CD4-positive, alpha-beta T cell treated with Interleukin-10 for 1 hour (primary cell): ENCODE data around the gene PRR35.

Experiments
- DNase-seq: peaks from one replicate; pipeline ENCODE4 v3.0.0-alpha.2; 2020

PRR35 gene

GRCh38 chr16:528111-529011 is 31.8 kb upstream of the PRR35 start:
- peak; percentile 26 for DNase-seq

- DNase-seq, result peak; percentile 34
Observed at GRCh38 chr16:529012-529575, 31.1 kb upstream of the PRR35 start.

DNA sequence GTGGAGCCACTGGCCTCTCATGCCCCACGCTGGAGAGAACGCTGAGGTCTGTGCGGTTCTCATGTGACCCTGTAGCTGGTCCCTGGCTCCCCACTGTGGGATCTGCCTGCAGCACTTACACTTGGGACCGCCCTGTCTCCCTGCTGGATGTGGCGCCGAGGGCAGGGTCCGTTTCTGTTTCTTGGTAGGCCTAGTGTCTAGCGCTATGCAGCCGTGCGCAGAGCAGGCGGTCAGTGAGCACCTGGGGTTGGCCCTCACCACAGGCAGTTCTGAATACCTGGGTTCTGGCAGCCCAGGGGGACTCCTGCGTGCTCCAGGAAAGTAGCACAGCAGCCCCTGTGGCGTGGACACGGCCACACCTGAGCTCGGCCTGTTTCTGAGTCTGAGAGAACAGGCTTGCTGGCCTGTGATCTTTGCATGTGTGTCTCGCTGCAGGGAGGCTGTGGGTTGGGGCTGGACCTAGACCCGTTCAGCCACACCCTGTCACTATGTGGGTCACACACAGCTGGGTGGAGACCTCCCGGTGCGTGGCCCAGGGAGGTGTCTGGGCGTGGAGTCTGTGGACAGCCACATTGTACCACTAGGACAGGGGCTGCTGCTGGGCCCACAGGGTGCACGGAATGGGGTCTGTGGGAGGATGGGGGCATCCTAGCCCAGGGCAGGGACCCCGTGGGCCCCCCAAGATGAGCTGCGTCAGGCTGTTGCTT is 29.9 kb upstream of the PRR35 start:
- no peak for DNase-seq

- DNase-seq, result no peak
Observed at GRCh38 chr16:531494-532125, 28.6 kb upstream of the PRR35 start.

GRCh38 chr16:533391-534123 is 26.6 kb upstream of the PRR35 start:
- no peak for DNase-seq

- no peak for DNase-seq
Observed at GRCh38 chr16:534135-534534, 26.1 kb upstream of the PRR35 start.

DNA sequence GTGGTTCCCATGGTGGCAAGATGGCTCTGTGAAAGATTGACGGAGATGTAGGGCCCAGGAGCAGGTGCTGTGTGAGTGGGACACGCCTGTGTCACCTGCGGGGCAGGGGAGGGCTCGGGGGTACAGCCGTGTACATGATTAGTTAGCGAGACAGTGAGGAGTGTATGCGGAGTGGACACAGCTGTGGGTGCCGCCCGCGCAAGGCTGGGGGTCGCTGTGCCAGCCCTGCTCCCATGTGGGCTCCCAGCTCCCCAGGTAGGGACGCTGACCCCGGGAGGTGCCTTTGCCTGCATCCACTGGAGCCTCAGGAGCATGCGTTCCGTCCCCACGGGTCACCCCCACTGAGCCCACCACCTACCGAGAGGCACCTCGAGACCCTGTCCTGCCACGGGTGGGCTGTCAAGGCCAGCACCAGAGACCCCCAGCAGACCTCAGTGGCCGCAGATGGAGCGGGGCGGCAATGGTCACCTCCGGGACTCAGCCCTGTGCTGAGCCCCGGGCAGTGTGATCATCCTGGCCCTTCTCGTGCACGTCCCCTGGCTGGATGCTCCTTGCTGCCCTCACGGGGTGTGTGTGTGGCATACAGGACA is 25.2 kb upstream of the PRR35 start:
- DNase-seq, result no peak

DNA sequence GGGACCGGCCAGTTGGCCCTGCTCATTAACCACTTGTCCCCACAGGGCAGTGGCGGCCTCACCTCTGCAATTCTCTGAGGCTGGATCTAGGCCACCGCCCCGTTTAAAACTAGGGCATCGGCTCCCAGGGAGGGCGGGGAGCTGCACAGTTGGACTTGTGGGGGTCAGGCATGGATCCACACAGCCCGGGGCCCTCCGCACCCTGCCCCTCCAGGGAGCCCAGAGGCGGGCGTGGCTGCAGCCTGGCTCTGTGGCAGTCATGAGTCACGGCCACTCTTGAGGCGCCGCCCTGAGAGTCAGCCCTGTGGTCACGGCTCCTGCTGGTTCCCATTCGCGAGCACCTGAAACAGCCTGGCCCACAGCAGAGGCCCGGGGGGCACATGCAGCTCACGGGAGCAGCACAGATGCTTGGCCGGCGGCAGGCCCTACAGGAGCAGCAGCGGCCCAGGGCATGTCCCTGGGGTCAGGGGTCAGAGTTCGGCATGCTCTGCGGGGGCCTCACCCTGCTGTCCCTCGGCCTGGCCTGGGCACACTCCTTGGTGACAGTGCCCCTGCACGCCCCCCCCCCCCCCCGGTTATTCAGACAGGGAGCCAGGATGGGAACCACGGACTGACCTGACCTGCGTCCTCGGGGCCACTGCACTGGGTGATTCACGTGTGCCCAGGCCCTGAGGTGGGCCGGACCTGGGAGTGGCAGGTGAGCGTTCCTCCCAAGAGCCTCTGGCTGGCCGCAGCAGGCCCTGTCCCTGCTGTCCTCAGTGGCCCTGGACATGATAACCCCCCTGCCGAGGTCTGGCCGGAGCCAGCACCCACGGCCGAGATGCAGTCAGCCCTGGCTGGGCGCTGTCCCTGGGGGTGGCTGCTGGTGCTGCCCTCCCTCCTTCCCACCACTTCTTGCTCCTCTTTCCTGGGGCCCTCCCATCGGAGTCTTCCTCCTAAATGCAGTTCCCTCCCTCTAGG is 24.5 kb upstream of the PRR35 start:
- no peak for DNase-seq

DNA sequence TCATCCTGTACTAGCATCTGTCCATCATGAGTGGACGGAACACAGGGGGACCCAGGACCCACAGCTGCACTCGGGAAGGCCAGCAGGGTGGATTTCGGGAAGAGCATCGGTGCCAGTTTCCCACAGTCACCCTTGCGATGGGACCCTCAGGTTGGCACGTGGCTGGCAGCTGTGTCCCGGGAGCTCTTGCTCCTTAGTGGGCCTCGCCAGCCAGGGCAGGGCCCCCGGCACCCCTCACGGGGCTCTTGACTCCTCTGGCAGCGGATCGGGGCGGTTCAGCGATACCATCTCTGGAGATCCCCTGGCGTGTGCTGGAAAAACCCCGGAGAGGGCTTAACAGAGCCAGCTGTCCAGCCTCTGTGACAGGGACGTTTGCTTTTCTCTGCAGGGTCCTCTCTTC is 23.4 kb upstream of the PRR35 start:
- no peak for DNase-seq

DNA sequence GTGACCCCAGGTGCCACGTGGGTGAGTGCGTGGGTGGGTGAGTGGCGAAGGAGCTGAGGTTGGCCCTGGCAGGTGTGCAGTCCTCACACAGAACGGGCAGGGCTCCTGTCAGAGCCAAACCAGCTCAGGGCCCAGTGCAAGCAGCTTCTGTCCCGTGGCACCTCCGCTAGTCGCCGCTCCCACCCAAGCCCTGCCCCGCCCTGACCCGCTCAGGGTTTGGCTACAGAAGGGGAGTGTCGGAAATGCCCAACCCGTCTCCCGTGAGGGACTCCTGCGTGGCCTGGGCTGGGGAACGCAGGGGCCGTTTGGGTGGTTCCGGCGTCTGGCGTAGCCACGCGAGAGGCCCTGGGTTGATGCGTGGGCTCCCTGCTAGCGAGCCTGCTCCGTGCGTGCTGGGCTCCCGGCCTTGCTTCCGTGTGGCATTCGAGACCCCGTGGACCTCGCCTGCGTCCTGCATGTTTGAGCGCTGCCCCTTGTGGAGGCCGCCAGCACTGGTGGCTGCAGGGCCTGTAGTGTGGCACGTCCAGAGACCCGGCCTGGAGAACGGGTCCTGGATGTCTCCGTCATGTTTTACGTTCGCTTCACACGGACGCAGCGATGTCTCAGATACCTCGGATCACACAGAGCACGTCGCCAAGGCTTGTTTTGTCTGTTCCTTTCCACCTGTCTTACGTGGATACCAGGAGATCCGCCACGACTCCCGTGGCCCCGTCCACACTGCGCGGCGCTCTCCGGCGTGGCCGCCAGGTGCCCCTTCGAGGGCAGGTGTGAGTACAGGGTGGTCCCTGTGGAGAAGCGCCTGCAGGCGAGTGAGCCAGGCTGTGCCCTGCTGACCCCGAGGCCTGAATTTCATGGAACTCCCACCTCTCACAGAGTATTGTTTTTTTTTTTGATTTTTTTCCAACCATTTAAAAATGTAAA is 22.5 kb upstream of the PRR35 start:
- DNase-seq, result no peak

DNA sequence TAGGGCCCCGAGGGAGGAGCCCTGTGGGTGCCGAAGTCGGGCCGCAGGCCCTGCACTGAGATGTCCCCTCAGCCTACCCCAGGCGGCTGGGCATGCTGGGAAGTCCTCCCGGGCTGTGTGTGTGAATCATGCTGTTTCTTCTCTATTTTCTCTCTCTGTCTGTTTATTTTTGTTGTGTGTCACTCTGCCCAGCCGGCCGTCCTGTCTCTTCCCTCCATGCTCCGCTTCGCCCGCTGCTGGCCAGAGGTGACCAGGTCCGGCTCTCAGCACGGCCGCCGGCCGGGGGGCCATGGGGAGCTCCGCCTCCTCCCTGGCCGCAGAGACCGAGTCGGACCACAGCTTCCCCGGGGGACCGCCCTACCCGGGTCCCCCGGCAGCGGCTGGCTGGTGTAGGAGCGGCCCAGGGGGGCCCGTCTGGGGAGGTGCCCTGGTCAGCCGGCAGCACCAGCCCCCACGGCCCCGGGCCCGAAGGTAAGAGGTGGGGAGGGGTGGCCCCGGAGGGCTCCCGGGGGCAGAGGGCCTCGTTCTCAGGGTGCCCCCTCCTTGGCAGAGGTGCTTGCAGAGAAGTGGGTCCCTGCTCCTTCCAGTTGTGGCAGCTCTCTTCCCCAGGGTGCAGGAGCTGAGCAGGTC is 20.2 kb upstream of the PRR35 start:
- DNase-seq, result no peak

DNA sequence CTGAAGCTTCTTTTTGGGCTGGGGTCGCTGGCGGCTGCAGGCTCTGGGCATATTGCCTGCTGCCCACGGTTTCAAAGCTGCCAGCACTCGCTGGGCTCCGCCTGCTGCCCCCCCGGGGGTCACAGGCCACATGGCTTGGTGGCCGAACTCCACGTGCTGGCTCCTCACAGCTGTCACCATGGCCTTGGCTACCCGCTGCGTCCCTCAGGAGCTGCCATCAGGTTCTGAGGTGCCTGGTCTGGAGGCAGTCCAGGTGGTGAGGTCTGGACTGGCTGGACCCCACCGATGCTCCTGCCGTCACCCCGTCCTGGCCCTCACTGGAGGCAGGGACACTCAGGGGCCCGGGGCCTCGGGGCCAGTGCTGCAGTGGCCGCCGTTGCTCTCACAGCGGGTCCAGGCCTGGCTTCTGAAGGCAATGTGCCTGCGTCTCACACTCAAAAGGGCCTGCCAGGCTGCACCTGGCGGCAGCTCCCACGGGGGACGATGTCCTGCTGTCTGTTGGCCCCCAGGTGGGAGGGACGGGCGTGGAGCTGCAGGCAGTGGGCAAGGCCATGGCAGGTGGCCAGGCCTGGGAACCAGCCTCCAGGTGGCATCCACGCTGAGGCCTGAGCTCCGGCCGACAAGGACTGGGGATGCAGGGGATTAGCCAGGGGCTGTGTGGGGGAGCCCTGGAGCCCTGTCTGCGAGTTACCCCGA is 19.4 kb upstream of the PRR35 start:
- DNase-seq, result no peak

GRCh38 chr16:543301-544164 is 16.7 kb upstream of the PRR35 start:
- no peak for DNase-seq

- DNase-seq, result no peak
Observed at GRCh38 chr16:544517-544916, 15.7 kb upstream of the PRR35 start.

DNA sequence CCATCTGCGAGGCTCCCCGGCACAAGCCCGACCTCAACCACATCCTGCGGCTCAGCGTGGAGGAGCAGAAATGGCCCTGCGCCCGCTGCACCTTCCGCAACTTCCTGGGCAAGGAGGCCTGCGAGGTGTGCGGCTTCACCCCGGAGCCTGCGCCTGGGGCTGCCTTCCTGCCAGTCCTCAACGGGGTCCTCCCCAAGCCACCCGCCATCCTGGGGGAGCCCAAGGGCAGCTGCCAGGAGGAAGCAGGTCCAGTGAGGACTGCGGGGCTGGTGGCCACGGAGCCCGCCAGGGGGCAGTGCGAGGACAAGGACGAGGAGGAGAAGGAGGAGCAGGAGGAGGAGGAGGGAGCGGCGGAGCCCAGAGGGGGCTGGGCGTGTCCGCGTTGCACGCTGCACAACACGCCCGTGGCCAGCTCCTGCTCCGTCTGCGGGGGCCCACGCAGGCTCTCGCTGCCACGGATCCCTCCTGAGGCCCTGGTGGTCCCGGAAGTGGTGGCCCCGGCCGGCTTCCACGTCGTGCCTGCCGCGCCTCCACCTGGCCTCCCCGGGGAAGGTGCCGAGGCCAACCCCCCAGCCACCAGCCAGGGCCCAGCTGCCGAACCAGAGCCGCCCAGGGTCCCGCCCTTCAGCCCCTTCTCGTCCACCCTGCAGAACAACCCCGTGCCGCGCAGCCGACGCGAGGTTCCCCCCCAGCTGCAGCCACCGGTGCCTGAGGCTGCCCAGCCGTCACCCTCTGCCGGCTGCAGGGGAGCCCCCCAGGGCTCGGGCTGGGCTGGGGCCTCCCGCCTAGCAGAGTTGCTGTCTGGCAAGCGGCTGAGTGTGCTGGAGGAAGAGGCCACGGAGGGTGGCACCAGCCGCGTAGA is 13.1 kb upstream of the PRR35 start:
- DNase-seq, result peak; percentile 54

DNA sequence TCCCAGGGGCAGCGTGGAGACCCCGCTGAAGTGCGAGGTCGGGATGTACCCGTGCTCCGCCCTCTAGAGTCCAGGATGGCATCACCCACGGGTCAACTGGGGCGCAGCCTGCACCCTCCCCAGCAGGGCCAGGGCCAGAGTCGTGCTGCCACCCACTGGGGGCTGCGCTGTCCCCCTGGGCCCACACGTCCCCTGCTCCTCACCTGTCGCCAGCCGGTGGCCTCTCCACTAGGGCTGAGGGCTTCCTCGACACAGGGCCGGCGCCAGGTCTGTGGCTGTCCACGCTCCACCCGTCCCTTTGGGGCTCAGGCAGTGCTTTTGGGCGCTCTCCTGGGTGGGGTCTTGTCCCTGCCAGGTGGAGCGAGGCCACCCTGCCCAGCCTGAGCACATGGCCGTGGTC is 11.6 kb upstream of the PRR35 start:
- no peak for DNase-seq
